ENCODE measurements around the gene RBM38. TPM values are rescaled to one million over a fixed set of nuclear protein-coding genes. Genes with fewer than 3 reads are reported as not detected.

RBM38 gene
- total and polyA plus RNA-seq, 2 of the 4 experiments (the other 2 are of a cell fraction) = 5.2 to 11.9 TPM

DNA sequence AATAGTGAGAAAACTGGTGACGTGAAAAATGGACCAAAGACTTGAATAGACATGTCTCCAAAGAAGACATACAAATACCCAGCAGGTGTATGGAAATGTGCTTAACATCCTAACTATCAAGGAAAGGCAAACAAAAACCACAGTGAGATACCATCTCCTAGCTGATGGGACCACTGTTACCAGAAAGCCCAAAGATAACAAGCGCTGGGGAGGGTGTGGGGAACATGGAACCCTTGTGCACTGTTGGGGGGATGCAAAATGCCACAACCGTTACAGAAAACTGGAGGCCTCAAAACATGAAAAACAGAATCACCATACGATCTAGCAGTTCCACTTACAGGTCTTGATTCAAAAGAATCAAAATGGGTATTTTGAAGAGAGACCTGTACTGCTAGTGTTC lies 19.8 kb upstream of the RBM38 start:
- H4K20me1 ChIP-seq (ENCODE audit: insufficient read depth, low read length) = no peaks in the 10 kb centered on the region
- H2AFZ ChIP-seq (replicated peaks; ENCODE audit: low read length, poor library complexity) = no peak overlapping the region
- no peak overlapping the region for H3K14ac ChIP-seq (replicated peaks; ENCODE audit: low read depth, low read length)
- H3K4me2 ChIP-seq (ENCODE audit: low read depth, low read length) = no peak overlapping the region
- H3K27me3 ChIP-seq (ENCODE audit: control insufficient read depth, insufficient read depth, low read length) = no peaks in the 10 kb centered on the region
- H4K91ac ChIP-seq (ENCODE audit: insufficient read depth, low read depth, low read length) = no peak overlapping the region
- H2BK20ac ChIP-seq (ENCODE audit: low read depth, low read length) = no peak overlapping the region
- H3K56ac ChIP-seq (ENCODE audit: extremely low read depth, insufficient read depth, low read length) = no peak overlapping the region
- H4K5ac ChIP-seq (ENCODE audit: low read depth, low read length) = no peak overlapping the region
- H2BK120ac ChIP-seq (ENCODE audit: low read depth, low read length) = no peak overlapping the region
- no peak overlapping the region for H3K4me3 ChIP-seq (ENCODE audit: insufficient read depth, low read depth, low read length)
- no peaks in the 10 kb centered on the region for H3K9me3 ChIP-seq (ENCODE audit: control insufficient read depth, insufficient read depth, low read length)
- ATAC-seq (ENCODE audit: low read depth) (no peak), DNase-seq (no peak)
- no peaks in the 10 kb centered on the region for H3K4me1 ChIP-seq (ENCODE audit: control insufficient read depth, insufficient read depth, low read length)
- ChIA-PET POLR2A (ENCODE audit: unreplicated experiment) (no interaction called here), CTCF (no interaction called here)
- H3K27ac ChIP-seq (ENCODE audit: insufficient read depth, low read length) = no peak overlapping the region
- in situ Hi-C loops (cut with MboI; ENCODE audit: low sequenced_read_pairs) (loop anchor here (25.0 kb wide), 1 partner anchor 984 kb away; the partner anchor contains the start of genes AURKA and CSTF1), dilution Hi-C loops (cut with HindIII; ENCODE audit: low sequenced_read_pairs, unreplicated experiment) (no loop called here), intact Hi-C loops (cut with micrococcal nuclease) (no loop called here)
- H2AK5ac ChIP-seq (ENCODE audit: low read depth, low read length) = no peak overlapping the region
- TF ChIP-seq MAFK (IDR thresholded peaks at IDR 0.05; ENCODE audit: low read depth, low read length) (no peak), CEBPB (IDR thresholded peaks at IDR 0.05; ENCODE audit: low read depth, low read length) (no peak), MAZ (IDR thresholded peaks at IDR 0.05; ENCODE audit: borderline replicate concordance, low read depth, low read length) (no peak), ELK1 (IDR thresholded peaks at IDR 0.05; ENCODE audit: borderline replicate concordance, low read depth, low read length) (no peak), NFE2L2 (IDR thresholded peaks at IDR 0.05; ENCODE audit: low read depth, low read length) (no peak), POLR2A (IDR thresholded peaks at IDR 0.05; ENCODE audit: low read depth, low read length) (no peak), FOS (IDR thresholded peaks at IDR 0.05; ENCODE audit: low read depth, low read length) (no peak), RAD21 (IDR thresholded peaks at IDR 0.05; ENCODE audit: low read length) (no peak), RCOR1 (IDR thresholded peaks at IDR 0.05; ENCODE audit: insufficient replicate concordance, low read length) (no peak), CHD1 (IDR thresholded peaks at IDR 0.05; ENCODE audit: low read depth, low read length) (no peak), BHLHE40 (IDR thresholded peaks at IDR 0.05; ENCODE audit: low read depth, low read length) (no peak), MXI1 (IDR thresholded peaks at IDR 0.05; ENCODE audit: borderline replicate concordance, low read depth, low read length) (no peak), SMC3 (IDR thresholded peaks at IDR 0.05; ENCODE audit: low read depth, low read length) (no peak)
- TF ChIP-seq, protein P1, sequence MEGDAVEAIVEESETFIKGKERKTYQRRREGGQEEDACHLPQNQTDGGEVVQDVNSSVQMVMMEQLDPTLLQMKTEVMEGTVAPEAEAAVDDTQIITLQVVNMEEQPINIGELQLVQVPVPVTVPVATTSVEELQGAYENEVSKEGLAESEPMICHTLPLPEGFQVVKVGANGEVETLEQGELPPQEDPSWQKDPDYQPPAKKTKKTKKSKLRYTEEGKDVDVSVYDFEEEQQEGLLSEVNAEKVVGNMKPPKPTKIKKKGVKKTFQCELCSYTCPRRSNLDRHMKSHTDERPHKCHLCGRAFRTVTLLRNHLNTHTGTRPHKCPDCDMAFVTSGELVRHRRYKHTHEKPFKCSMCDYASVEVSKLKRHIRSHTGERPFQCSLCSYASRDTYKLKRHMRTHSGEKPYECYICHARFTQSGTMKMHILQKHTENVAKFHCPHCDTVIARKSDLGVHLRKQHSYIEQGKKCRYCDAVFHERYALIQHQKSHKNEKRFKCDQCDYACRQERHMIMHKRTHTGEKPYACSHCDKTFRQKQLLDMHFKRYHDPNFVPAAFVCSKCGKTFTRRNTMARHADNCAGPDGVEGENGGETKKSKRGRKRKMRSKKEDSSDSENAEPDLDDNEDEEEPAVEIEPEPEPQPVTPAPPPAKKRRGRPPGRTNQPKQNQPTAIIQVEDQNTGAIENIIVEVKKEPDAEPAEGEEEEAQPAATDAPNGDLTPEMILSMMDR (conservative IDR thresholded peaks at IDR 0.05; ENCODE audit: low read depth, low read length) = no peak
- TF ChIP-seq, protein P2, sequence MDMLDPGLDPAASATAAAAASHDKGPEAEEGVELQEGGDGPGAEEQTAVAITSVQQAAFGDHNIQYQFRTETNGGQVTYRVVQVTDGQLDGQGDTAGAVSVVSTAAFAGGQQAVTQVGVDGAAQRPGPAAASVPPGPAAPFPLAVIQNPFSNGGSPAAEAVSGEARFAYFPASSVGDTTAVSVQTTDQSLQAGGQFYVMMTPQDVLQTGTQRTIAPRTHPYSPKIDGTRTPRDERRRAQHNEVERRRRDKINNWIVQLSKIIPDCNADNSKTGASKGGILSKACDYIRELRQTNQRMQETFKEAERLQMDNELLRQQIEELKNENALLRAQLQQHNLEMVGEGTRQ (IDR thresholded peaks at IDR 0.05; ENCODE audit: low read depth, low read length) = no peak
- no CpG with 5 or more reads among the region's 4 CpGs for WGBS, 2 experiments (ENCODE audit: extremely low coverage in 2 of 2, insufficient read length in 1 of 2)
- H3K9ac ChIP-seq (ENCODE audit: low read depth, low read length) = no peak overlapping the region
- H2BK5ac ChIP-seq (ENCODE audit: low read depth, low read length, poor library complexity, severe bottlenecking) = no peak overlapping the region
- H3K18ac ChIP-seq (ENCODE audit: low read depth, low read length) = no peak overlapping the region
- no peak overlapping the region for H4K8ac ChIP-seq (ENCODE audit: low read depth in 2 of 2, low read length in 2 of 2)
- H2BK15ac ChIP-seq (ENCODE audit: low read depth, low read length) = no peak overlapping the region
- no peaks in the 10 kb centered on the region for H3K9me1 ChIP-seq (ENCODE audit: insufficient read depth, low read length)
- no peak overlapping the region for H3K23ac ChIP-seq (ENCODE audit: low read depth, low read length)
- H3K4ac ChIP-seq (ENCODE audit: low read depth, low read length) = no peak overlapping the region
- H3K36me3 ChIP-seq (ENCODE audit: control insufficient read depth, insufficient read depth, low read length) = peaks cover 77% of the 10 kb centered on the region
- BruUV-seq (replicated peaks) = no TSS peak
- H2AK9ac ChIP-seq (replicated peaks; ENCODE audit: low read depth, low read length, poor library complexity) = no peak overlapping the region
- H3K79me1 ChIP-seq (ENCODE audit: low read depth in 1 of 2, low read length in 2 of 2) = peaks cover 0 to under 1% of the 10 kb centered on the region in 2 experiments; a peak in 1 of 4 replicates

All from IMR-90 (cell line).